HG03439 (cell line): ENCODE measurements around the gene VSX2.

ENCODE experiments used
- ATAC-seq: cut with Tn5 transposase; IDR thresholded peaks from one replicate; pipeline ENCODE4 v1.9.1; 2021; ENCODE audit warnings: mild to moderate bottlenecking, moderate library complexity; ENCODE audit not compliant: unreplicated experiment

VSX2 gene

GRCh38 chr14:74238974-74239847 lies at the start of gene VSX2:
VSX2 (plus strand) TSS chr14:74239449; CDS start chr14:74239562, 113 bp downstream.
- no peak for ATAC-seq

DNA sequence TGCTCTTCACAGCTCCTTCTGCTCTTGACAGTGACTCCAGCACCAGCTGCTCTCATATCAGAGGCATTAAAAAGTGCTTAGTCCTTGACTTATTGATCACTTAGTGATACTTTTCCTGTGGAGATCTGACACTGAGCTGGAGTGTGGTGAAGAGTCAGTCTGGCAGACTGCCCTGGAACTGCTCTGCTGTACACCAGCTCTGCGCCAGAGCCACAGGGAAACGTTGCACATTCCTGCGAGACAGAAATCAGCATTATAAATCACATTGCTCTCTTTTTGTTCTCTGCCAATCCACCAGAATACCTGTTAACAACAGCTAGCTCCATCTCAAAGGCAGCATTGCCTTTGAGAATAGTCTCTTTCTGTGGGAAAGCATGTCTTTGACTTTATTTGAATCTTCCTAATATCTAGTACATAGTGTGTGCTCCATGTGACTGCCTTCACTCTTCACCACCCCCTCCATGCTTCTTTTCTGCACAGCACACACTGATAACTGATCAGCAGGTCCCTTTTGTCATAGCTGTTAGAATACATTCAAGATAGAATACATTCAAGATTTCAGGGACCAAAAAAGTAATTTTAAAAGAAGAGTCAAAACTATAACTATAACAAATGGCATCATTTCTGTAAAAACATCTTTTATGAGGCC lies 48.2 kb upstream of the VSX2 start:
- ATAC-seq: no peak

DNA sequence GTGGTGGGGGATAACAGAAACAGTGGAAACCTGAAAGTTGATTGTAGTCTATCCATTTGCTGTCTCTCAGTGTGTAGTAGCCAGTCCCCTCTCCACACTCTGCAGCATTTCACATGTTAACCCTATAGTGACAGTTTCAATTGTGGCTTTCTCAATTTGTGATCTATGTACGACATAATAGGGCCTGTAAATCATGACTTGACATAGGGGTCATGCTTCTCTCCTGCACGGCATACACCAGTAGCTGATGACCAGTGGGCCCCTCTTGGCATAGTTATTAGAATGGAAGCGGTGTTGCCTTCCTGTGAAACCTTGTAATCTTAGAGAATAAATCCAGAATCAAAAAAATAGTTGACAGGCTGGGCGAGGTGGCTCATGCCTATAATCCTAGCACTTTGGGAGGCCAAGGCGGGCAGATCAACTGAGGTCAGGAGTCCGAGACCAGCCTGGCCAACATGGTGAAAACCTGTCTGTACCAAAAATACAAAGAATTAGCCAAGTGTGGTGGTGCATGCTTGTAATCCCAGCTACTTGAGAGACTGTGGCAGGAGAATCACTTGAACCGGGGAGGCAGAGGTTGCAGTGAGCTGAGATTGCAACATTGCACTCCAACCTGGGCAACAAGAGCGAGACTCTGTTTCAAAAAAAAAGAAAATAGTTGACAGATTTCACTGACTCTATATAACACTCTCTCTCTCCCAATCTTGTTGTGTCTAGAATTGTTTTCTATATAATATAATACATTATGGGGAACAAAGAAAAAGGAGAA lies 44.6 kb upstream of the VSX2 start:
- no peak for ATAC-seq

GRCh38 chr14:74195623-74196022 lies 43.6 kb upstream of the VSX2 start:
- ATAC-seq: no peak

- no peak for ATAC-seq
Measured at GRCh38 chr14:74198441-74199234, 40.6 kb upstream of the VSX2 start.

GRCh38 chr14:74202113-74202512 lies 37.1 kb upstream of the VSX2 start:
- no peak for ATAC-seq

- no peak for ATAC-seq
Measured at GRCh38 chr14:74203639-74204038, 35.6 kb upstream of the VSX2 start.

DNA sequence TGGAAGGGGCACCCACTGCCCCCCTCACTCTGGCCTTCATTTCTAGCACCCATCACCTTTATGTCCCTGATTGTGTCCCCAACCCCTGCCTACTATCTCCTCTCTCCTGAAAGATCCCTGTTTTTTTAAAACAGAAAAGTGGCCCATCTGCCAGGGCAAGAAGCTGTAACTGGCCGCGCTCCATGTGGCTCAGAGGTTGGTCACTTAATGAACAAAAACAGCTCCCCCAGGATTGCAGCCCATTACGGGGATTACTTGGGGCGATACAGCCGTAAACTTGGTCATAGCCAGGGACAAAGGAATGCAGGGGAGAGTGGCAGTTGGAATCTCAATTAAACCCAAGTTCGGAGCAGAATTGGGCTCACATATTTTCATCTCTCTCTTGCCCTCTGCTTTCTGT lies 34.8 kb upstream of the VSX2 start:
- no peak for ATAC-seq

- no peak for ATAC-seq
Measured at GRCh38 chr14:74205882-74206281, 33.4 kb upstream of the VSX2 start.

- no peak for ATAC-seq
Measured at GRCh38 chr14:74207943-74208342, 31.3 kb upstream of the VSX2 start.

DNA sequence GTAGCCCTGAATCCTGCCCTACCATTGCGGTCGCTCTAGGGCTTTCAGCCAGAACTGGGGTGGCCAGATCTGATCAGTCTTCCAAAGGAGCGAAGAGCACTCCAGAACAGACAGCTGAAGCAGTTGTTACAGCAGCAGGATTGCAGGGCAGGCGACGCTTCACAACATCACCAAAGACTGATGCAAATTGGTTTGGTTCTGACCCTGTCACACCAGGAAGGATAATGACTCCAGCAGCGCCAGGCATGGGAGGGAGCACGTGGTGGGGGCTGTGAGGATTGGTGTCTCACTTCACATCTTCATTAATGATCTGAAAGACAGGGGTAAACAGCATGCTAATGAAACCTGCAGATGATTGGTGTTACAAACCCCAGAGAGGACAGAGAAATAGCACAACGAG lies 30.6 kb upstream of the VSX2 start:
- no peak for ATAC-seq

- no peak for ATAC-seq
Measured at GRCh38 chr14:74211945-74212580, 27.2 kb upstream of the VSX2 start.

DNA sequence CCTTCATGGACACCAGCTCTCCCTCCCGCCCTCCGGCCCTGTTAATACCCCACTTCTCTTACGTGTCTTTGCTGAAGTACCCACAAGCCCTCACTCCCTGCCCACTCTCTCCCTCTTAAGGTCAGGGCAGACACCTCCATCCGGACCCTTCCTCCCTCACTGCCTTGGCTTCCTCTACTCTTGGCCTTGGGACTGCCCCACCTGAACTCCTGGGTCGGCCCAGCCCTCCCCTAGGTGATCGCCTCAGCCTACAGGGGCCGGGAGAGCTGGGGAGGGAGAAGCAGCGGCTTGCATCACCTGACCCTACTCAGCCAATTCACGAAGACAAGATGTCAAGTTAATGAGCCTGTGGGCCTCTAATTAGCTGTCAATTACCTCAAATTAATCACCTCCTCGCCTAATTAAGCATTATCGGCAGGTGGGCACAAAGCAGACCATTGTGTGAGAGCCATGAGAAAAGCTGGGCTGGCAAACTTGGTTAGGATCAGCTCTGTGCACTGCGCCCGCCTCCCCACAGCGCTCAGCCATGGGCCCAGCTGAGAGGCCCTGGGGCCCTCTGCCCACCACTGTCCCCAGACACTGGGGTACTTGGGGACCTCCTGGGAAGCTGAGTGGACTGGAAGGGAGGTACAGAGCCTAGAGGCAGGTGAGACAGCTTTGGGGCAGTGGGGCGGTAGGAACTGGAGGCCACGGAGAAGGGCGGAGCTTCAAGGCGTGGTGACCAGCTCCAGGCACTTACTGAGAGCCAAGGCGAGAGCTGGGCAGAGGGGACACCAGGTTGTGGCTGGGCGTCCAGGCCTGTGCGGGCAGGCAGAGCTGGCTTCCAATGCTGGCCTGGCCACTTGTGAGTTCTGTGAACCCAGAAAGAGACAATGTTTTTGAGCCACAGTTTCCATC lies 25.1 kb upstream of the VSX2 start:
- ATAC-seq: no peak

- no peak for ATAC-seq
Measured at GRCh38 chr14:74216671-74217070, 22.6 kb upstream of the VSX2 start.

GRCh38 chr14:74217672-74218448 lies 21.4 kb upstream of the VSX2 start:
- ATAC-seq: no peak

DNA sequence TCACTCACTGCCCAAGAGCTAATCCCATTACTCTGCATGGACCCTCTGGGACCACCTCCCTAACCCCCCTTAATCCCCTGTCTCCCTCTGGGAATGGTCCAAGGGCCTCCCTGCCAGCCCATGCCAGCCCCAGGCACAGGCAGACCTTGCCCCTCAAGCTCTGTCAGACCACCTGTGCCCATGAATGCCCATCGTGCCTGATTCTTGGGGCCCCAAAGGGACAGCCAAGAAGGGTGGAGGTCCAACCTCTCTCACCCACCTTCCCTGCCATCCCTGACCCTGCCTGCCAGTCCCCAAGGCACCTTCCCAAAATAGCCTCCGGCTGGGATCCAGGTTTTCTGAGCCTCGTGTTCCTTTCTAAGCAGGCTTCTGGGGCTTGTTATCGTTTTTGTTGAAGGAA lies 20.8 kb upstream of the VSX2 start:
- ATAC-seq: no peak

DNA sequence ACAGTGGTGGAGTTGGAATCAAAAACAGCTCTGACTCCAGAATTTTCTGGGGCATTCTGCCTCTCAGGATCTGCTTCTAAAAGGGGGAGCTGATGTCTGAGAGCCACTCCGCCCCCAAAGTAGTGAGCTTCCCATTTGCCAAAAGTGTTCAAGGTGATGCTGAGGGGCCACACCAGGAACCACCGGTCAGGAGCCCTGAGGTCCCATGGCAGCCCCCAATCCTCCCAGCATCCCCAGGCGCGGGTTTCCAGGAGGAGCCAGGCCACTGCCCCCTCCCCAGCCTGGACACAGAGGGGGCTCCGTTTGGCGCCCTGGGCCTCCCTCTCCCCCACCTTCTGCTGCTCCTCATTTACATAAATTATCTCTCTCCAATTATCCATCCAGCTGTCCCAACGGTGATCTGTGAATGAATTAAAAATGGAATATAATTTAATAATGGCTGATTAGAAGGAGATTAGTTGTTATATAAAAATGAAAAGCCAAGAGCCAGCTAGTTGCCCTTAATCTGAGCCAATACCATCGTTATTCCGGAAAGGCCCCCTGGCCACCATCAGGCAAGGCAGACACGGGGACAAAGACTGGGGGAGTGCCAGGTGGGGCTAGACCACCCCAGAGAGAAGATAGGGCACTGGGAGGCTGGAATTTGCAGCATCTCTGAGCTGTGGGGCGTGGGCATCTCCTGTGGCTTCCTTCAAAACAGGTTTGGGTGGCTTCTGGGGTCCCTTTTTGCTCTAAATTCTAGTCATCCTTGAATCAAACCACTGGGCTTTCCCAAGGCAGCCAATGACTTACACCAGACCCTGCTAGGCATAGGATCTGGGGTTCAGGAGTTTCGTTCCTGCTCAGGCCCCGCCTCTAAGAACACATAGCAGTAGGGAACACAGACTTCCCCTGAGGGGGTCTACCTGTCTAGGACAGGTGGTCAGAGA lies 19.7 kb upstream of the VSX2 start:
- no peak for ATAC-seq

DNA sequence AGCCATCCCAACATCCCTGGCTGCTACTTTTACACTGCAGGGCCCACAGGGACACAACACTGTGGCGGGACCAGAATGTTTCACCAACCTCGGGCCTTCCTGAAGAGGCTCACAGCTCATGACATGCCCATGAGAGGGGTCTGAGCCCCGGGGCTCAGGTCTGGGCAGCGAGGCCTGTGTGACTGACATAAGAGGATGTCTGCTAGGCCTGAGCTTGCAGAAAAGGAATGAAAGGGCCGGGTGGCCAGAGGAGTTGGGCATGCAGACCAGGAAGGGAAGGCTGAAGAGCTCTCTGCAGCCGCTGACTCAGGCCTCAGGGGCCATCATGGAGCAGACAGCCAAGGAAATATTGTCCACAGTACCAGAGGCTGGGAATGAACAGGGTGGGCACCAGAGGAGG lies 18.3 kb upstream of the VSX2 start:
- no peak for ATAC-seq
